IMR-90 (cell line): ENCODE measurements around the gene GPR3. TPM values are rescaled to one million over a fixed set of nuclear protein-coding genes. Genes with fewer than 3 reads are reported as not detected.
A peak's percentile ranks its signal among the peaks of the same experiment; 100 is the strongest.

Experiments used
- ATAC-seq: fragments of 200-7000 bp; cut with Tn5 transposase; 2 replicates; pipeline ENCODE4 v1.9.1; 2020; ENCODE audit warnings: low read depth, mild to moderate bottlenecking, moderate library complexity
- BruUV-seq: library from RNA; stranded (reverse); fragments of 400-500 nt; replicated peaks from 2 replicates; lab custom pipeline; 2021; lab: Mats Ljungman, UMichigan
- CTCF ChIA-PET: fragments of 300-600 bp; formaldehyde crosslinking; extraction: SDS; loops from one replicate; lab custom pipeline; 2021; ENCODE audit warnings: antibody characterized with exemption; lab: Yijun Ruan, JAX
- POLR2A ChIA-PET: fragments of 300-600 bp; sonication (Branson Sonifier 250); formaldehyde crosslinking; loops from one replicate; lab custom pipeline; 2022; ENCODE audit warnings: antibody characterized with exemption; ENCODE audit not compliant: unreplicated experiment; lab: Charles Lee
- DNase-seq: peaks from one replicate; pipeline ENCODE4 v3.0.0; 2013
- H2AFZ ChIP-seq: replicated peaks from 2 replicates; pipeline ENCODE3; 2013; ENCODE audit warnings: low read length, mild to moderate bottlenecking; ENCODE audit not compliant: poor library complexity
- H2AK5ac ChIP-seq: 2 replicates; pipeline ENCODE4 v1.6.1; 2013; ENCODE audit warnings: low read depth, low read length, inconsistent platforms
- H2AK9ac ChIP-seq: replicated peaks from 2 replicates; pipeline ENCODE3; 2013; ENCODE audit warnings: mild to moderate bottlenecking, low read depth, low read length, moderate library complexity; ENCODE audit not compliant: poor library complexity
- H2BK120ac ChIP-seq: 2 replicates; pipeline ENCODE4 v1.6.1; 2013; ENCODE audit warnings: low read depth, low read length, inconsistent platforms
- H2BK15ac ChIP-seq: 3 replicates; pipeline ENCODE4 v1.6.1; 2013; ENCODE audit warnings: low read depth, low read length, inconsistent platforms
- H2BK20ac ChIP-seq: 2 replicates; pipeline ENCODE4 v1.6.1; 2013; ENCODE audit warnings: low read depth, mild to moderate bottlenecking, inconsistent platforms, low read length, moderate library complexity
- H2BK5ac ChIP-seq: 2 replicates; pipeline ENCODE4 v1.6.1; 2013; ENCODE audit warnings: mild to moderate bottlenecking, low read depth, low read length, inconsistent platforms; ENCODE audit not compliant: poor library complexity, severe bottlenecking
- H3K14ac ChIP-seq: replicated peaks from 2 replicates; pipeline ENCODE4 v1.6.1; 2013; ENCODE audit warnings: low read depth, low read length, inconsistent platforms
- H3K18ac ChIP-seq: 2 replicates; pipeline ENCODE4 v1.6.1; 2013; ENCODE audit warnings: low read depth, low read length, control low read depth
- H3K23ac ChIP-seq: 2 replicates; pipeline ENCODE4 v1.6.1; 2013; ENCODE audit warnings: low read depth, low read length, inconsistent platforms
- H3K27ac ChIP-seq: 2 replicates; pipeline ENCODE4 v1.5.1; 2013; ENCODE audit warnings: mild to moderate bottlenecking, control low read depth, low read length; ENCODE audit not compliant: insufficient read depth
- H3K27me3 ChIP-seq: 2 replicates; pipeline ENCODE4 v1.6.1; 2013; ENCODE audit warnings: low read length; ENCODE audit not compliant: control insufficient read depth, insufficient read depth
- H3K36me3 ChIP-seq: 2 replicates; pipeline ENCODE4 v1.6.1; 2013; ENCODE audit warnings: low read length, mixed read lengths; ENCODE audit not compliant: control insufficient read depth, insufficient read depth
- H3K4ac ChIP-seq: 2 replicates; pipeline ENCODE4 v1.6.1; 2013; ENCODE audit warnings: low read depth, low read length, inconsistent platforms
- H3K4me1 ChIP-seq: 2 replicates; pipeline ENCODE4 v1.6.1; 2013; ENCODE audit warnings: low read length, mixed read lengths; ENCODE audit not compliant: control insufficient read depth, insufficient read depth
- H3K4me2 ChIP-seq: 2 replicates; pipeline ENCODE4 v1.6.1; 2013; ENCODE audit warnings: low read depth, mild to moderate bottlenecking, control low read depth, low read length, moderate library complexity
- H3K4me3 ChIP-seq: 2 replicates; pipeline ENCODE4 v1.5.1; 2013; ENCODE audit warnings: low read depth, mild to moderate bottlenecking, control low read depth, low read length, moderate library complexity; ENCODE audit not compliant: insufficient read depth
- H3K56ac ChIP-seq: 2 replicates; pipeline ENCODE4 v1.6.1; 2013; ENCODE audit warnings: low read length, inconsistent platforms; ENCODE audit not compliant: insufficient read depth; ENCODE audit errors: extremely low read depth
- H3K79me1 ChIP-seq, 2 experiments: 2 replicates each; pipeline ENCODE4 v1.6.1; 2013; ENCODE audit warnings: low read length in 2 of 2, inconsistent platforms in 1 of 2, low read depth in 1 of 2
- H3K9ac ChIP-seq: 2 replicates; pipeline ENCODE4 v1.6.1; 2013; ENCODE audit warnings: low read depth, low read length, control low read depth
- H3K9me1 ChIP-seq: 2 replicates; pipeline ENCODE4 v1.6.1; 2013; ENCODE audit warnings: low read length, inconsistent platforms; ENCODE audit not compliant: insufficient read depth
- H3K9me3 ChIP-seq: 2 replicates; pipeline ENCODE4 v1.6.1; 2013; ENCODE audit warnings: low read length; ENCODE audit not compliant: control insufficient read depth, insufficient read depth
- H4K20me1 ChIP-seq: 2 replicates; pipeline ENCODE4 v1.6.1; 2013; ENCODE audit warnings: low read length, inconsistent platforms; ENCODE audit not compliant: insufficient read depth
- H4K5ac ChIP-seq: 2 replicates; pipeline ENCODE4 v1.6.1; 2013; ENCODE audit warnings: mild to moderate bottlenecking, low read depth, low read length, control low read depth
- H4K8ac ChIP-seq, 2 experiments: 2 replicates each; pipeline ENCODE4 v1.6.1; 2013; ENCODE audit warnings: low read depth in 2 of 2, low read length in 2 of 2, control low read depth in 1 of 2, inconsistent platforms in 1 of 2
- H4K91ac ChIP-seq: 2 replicates; pipeline ENCODE4 v1.6.1; 2013; ENCODE audit warnings: low read depth, low read length, inconsistent platforms; ENCODE audit not compliant: insufficient read depth
- BHLHE40 ChIP-seq: fragments of 150-350 bp; IDR thresholded peaks from 2 replicates; pipeline ENCODE4 v1.6.1; 2016; ENCODE audit warnings: mild to moderate bottlenecking, low read depth, low read length
- CEBPB ChIP-seq: IDR thresholded peaks from 2 replicates; pipeline ENCODE4 v1.6.1; 2012; ENCODE audit warnings: low read depth, low read length, improper control_type of control experiment
- CTCF ChIP-seq: conservative IDR thresholded peaks from 2 replicates; pipeline ENCODE4 v1.5.1; 2012; ENCODE audit warnings: mild to moderate bottlenecking, low read depth, low read length, improper control_type of control experiment
- ELK1 ChIP-seq: fragments of 150-350 bp; IDR thresholded peaks from 2 replicates; pipeline ENCODE4 v1.6.1; 2016; ENCODE audit warnings: low read depth, mild to moderate bottlenecking, low read length, moderate library complexity, borderline replicate concordance
- FOS ChIP-seq: fragments of 150-350 bp; IDR thresholded peaks from 2 replicates; pipeline ENCODE4 v1.6.1; 2016; ENCODE audit warnings: low read depth, low read length
- MAZ ChIP-seq: IDR thresholded peaks from 2 replicates; pipeline ENCODE4 v1.6.1; 2012; ENCODE audit warnings: low read depth, mild to moderate bottlenecking, low read length, improper control_type of control experiment, moderate library complexity, borderline replicate concordance
- MXI1 ChIP-seq: IDR thresholded peaks from 2 replicates; pipeline ENCODE4 v1.6.1; 2012; ENCODE audit warnings: low read depth, mild to moderate bottlenecking, low read length, moderate library complexity, borderline replicate concordance
- NFE2L2 ChIP-seq: fragments of 150-350 bp; IDR thresholded peaks from 2 replicates; pipeline ENCODE4 v1.6.1; 2016; ENCODE audit warnings: low read depth, mild to moderate bottlenecking, low read length
- RAD21 ChIP-seq: IDR thresholded peaks from 2 replicates; pipeline ENCODE4 v1.6.1; 2012; ENCODE audit warnings: low read length, improper control_type of control experiment
- RFX5 ChIP-seq: IDR thresholded peaks from 2 replicates; pipeline ENCODE4 v1.8.0; 2012; ENCODE audit warnings: low read depth, mild to moderate bottlenecking, low read length, moderate library complexity
- SMC3 ChIP-seq: fragments of 150-350 bp; IDR thresholded peaks from 2 replicates; pipeline ENCODE4 v1.6.1; 2016; ENCODE audit warnings: low read depth, mild to moderate bottlenecking, antibody characterized with exemption, low read length, moderate library complexity
- USF2 ChIP-seq: fragments of 150-350 bp; IDR thresholded peaks from 2 replicates; pipeline ENCODE4 v1.6.1; 2017; ENCODE audit warnings: mild to moderate bottlenecking, antibody characterized with exemption, low read length, low read depth
- WGBS, 2 experiments: methylation state at CpG; one replicate each; pipeline versions ENCODE4 v1.1.5 to v1.1.7; 2013; ENCODE audit warnings: missing lambda C conversion rate in 2 of 2; ENCODE audit not compliant: insufficient read length in 1 of 2; ENCODE audit errors: extremely low coverage in 2 of 2; 5-methylcytosine and 5-hydroxymethylcytosine counted together
- dilution Hi-C: fragments of 300-500 bp; cut with HindIII; formaldehyde crosslinking; loops from one replicate; pipeline ENCODE4 v1.14.3; 2018; ENCODE audit warnings: low sequenced_read_pairs; ENCODE audit not compliant: unreplicated experiment
- in situ Hi-C: fragments of 300-500 bp; cut with MboI; formaldehyde crosslinking; loops from 3 replicates; pipeline ENCODE4 v1.14.3; 2019; ENCODE audit warnings: low sequenced_read_pairs, inconsistent platforms, mixed read lengths
- intact Hi-C: fragments of 100-400 bp; cut with micrococcal nuclease; formaldehyde crosslinking; loops from 2 replicates; pipeline ENCODE4 v1.10.0; 2022
- polyA plus RNA-seq, 3 experiments: library from polyadenylated mRNA; depleted of rRNA; stranded (reverse); fragments of >200 nt; gene quantifications; 2 replicates each; pipeline ENCODE4 v1.2.3, GENCODE V29; 2012; ENCODE audit warnings: low replicate concordance in 1 of 3
- total RNA-seq: library from RNA; depleted of rRNA; stranded (reverse); fragments of >200 nt; gene quantifications from 2 replicates; pipeline ENCODE4 v1.2.3, GENCODE V29; 2012

Gene GPR3
- total and polyA plus RNA-seq, 2 of the 4 experiments (the other 2 are of a cell fraction): 0.72 to 4.8 TPM

- H2BK120ac ChIP-seq: no peak overlapping the region
- H4K5ac ChIP-seq: no peak overlapping the region
- no peak overlapping the region for H3K4me3 ChIP-seq
- TF ChIP-seq CTCF: peak; percentile 38; the same call in 1 of the 2 replicates
- no peak for TF ChIP-seq ELK1
- TF ChIP-seq USF2: no peak
- peak; percentile 30; the same call in 1 of the 2 replicates for TF ChIP-seq RAD21
- no peak for TF ChIP-seq FOS
- no peak for TF ChIP-seq BHLHE40
- no peak for TF ChIP-seq NFE2L2
- TF ChIP-seq RFX5: no peak
- TF ChIP-seq SMC3: no peak
- no peak for TF ChIP-seq MXI1
- TF ChIP-seq CEBPB: no peak
- TF ChIP-seq MAZ: no peak
- intact Hi-C loops (no loop called here), dilution Hi-C loops (no loop called here), in situ Hi-C loops (no loop called here)
- H3K4me2 ChIP-seq: no peak overlapping the region
- no peak overlapping the region for H4K91ac ChIP-seq
- POLR2A ChIA-PET: no interaction called here
- H2BK15ac ChIP-seq: no peak overlapping the region
- no peak overlapping the region; the same call in 1 of the 2 replicates for H3K4ac ChIP-seq
- no peak overlapping the region for H3K27ac ChIP-seq
- ATAC-seq (peak; percentile 44; the same call in 1 of the 2 replicates), DNase-seq (no peak)
- H3K56ac ChIP-seq: no peak overlapping the region
- H4K8ac ChIP-seq: no peak overlapping the region
- peak overlapping the region; percentile 32 for H2AFZ ChIP-seq
- no peak overlapping the region for H3K18ac ChIP-seq
- H4K20me1 ChIP-seq: no peaks in the 10 kb centered on the region
- H3K9me1 ChIP-seq: no peaks in the 10 kb centered on the region
- H2AK5ac ChIP-seq: no peak overlapping the region
- H3K9ac ChIP-seq: no peak overlapping the region
- H2BK20ac ChIP-seq: no peak overlapping the region
- H3K23ac ChIP-seq: no peak overlapping the region
- no TSS peak for BruUV-seq
- H3K14ac ChIP-seq: no peak overlapping the region
- H2AK9ac ChIP-seq: peak overlapping the region; percentile 65
- H3K27me3 ChIP-seq: peaks cover 12% of the 10 kb centered on the region
- no peaks in the 10 kb centered on the region for H3K79me1 ChIP-seq
- H3K4me1 ChIP-seq: no peaks in the 10 kb centered on the region
- H2BK5ac ChIP-seq: no peak overlapping the region
- WGBS, 2 experiments: 75% methylated on average over 2 of the region's 11 CpGs; no CpG with 5 or more reads in 1 of the 2 experiments
- no peaks in the 10 kb centered on the region for H3K9me3 ChIP-seq
- H3K36me3 ChIP-seq: no peaks in the 10 kb centered on the region
- CTCF ChIA-PET: no interaction called here
Observed at GRCh38 chr1:27372808-27373690, 19.4 kb upstream of the GPR3 start.
